DND-41 (cell line): ENCODE measurements around the gene ADK.
A peak's percentile ranks its signal among the peaks of the same experiment; 100 is the strongest.

ENCODE experiments used
- ATAC-seq: fragments of 200-7000 bp; cut with Tn5 transposase; 3 replicates; pipeline ENCODE4 v1.9.1; 2021; ENCODE audit warnings: low read depth; ENCODE audit not compliant: insufficient read depth
- DNase-seq: peaks from one replicate; pipeline ENCODE4 v3.0.0-alpha.2; 2020
- H2AFZ ChIP-seq: 2 replicates; pipeline ENCODE4 v1.6.0; 2012; ENCODE audit warnings: low read depth, low read length
- H3K27ac ChIP-seq: 2 replicates; pipeline ENCODE4 v1.5.1; 2012; ENCODE audit warnings: low read length, inconsistent platforms
- H3K27me3 ChIP-seq: fragments of 200-600 bp; sonication (generic); 2 replicates; pipeline ENCODE4 v1.6.0; 2012; ENCODE audit warnings: low read length, mild to moderate bottlenecking, inconsistent platforms; ENCODE audit not compliant: insufficient read depth, poor library complexity
- H3K36me3 ChIP-seq: 2 replicates; pipeline ENCODE4 v1.5.1; 2012; ENCODE audit warnings: low read length, inconsistent platforms; ENCODE audit not compliant: insufficient read depth
- H3K4me1 ChIP-seq: 2 replicates; pipeline ENCODE4 v1.5.1; 2012; ENCODE audit warnings: mild to moderate bottlenecking, low read length; ENCODE audit not compliant: insufficient read depth
- H3K4me2 ChIP-seq: 2 replicates; pipeline ENCODE4 v1.6.0; 2012; ENCODE audit warnings: mild to moderate bottlenecking, moderate library complexity, low read length, inconsistent platforms; ENCODE audit not compliant: insufficient read depth
- H3K4me3 ChIP-seq, 2 experiments: fragments of 200-600 bp in 1 of 2; shearing (Covaris generic) in 1 of 2; 2 replicates each; pipeline ENCODE4 v1.5.1; 2012 to 2016; ENCODE audit warnings: inconsistent platforms in 2 of 2, low read length in 2 of 2, mild to moderate bottlenecking in 2 of 2, low read depth in 1 of 2, moderate library complexity in 1 of 2
- H3K79me2 ChIP-seq: 2 replicates; pipeline ENCODE4 v1.6.0; 2012; ENCODE audit warnings: low read length, inconsistent platforms; ENCODE audit not compliant: insufficient read depth
- H3K9ac ChIP-seq: 2 replicates; pipeline ENCODE4 v1.6.0; 2012; ENCODE audit warnings: low read depth, mild to moderate bottlenecking, inconsistent platforms, low read length, moderate library complexity
- H3K9me3 ChIP-seq: 2 replicates; pipeline ENCODE4 v1.5.1; 2012; ENCODE audit warnings: low read length, moderate library complexity, mild to moderate bottlenecking, inconsistent platforms; ENCODE audit not compliant: insufficient read depth, severe bottlenecking
- H4K20me1 ChIP-seq: 2 replicates; pipeline ENCODE4 v1.6.0; 2012; ENCODE audit warnings: low read length; ENCODE audit not compliant: insufficient read depth
- CTCF ChIP-seq: IDR thresholded peaks from 2 replicates; pipeline ENCODE4 v1.5.1; 2012; ENCODE audit warnings: borderline replicate concordance, low read length, moderate library complexity, mild to moderate bottlenecking; ENCODE audit not compliant: poor library complexity, severe bottlenecking; ENCODE audit errors: extremely low read depth
- EZH2 ChIP-seq: IDR thresholded peaks from 3 replicates; pipeline ENCODE4 v1.6.1; 2012; ENCODE audit warnings: borderline replicate concordance, low read depth, mild to moderate bottlenecking, moderate library complexity, low read length, inconsistent platforms; ENCODE audit not compliant: severe bottlenecking

Gene ADK

GRCh38 chr10:74300666-74301065 is 149.6 kb downstream of the ADK start:
- DNase-seq (no peak), ATAC-seq (no peak)
- Histone ChIP-seq H3K4me2 (no peak overlapping the region), H3K4me3 (no peak overlapping the region), H3K36me3 (no peaks in the 10 kb centered on the region), H4K20me1 (no peaks in the 10 kb centered on the region), H3K9me3 (no peaks in the 10 kb centered on the region), H3K9ac (no peak overlapping the region), H3K79me2 (no peaks in the 10 kb centered on the region), H3K4me1 (no peaks in the 10 kb centered on the region), H3K27me3 (no peaks in the 10 kb centered on the region), H3K27ac (no peak overlapping the region), H2AFZ (no peak overlapping the region)
- TF ChIP-seq EZH2, result no peak
- no peak for TF ChIP-seq CTCF

GRCh38 chr10:74305730-74306129 is 154.7 kb downstream of the ADK start:
- no peaks in the 10 kb centered on the region for H3K36me3 ChIP-seq

GRCh38 chr10:74306227-74306982 is 155.4 kb downstream of the ADK start:
- H3K79me2 ChIP-seq, result no peaks in the 10 kb centered on the region
- TF ChIP-seq EZH2 (no peak), CTCF (no peak)
- H3K36me3 ChIP-seq, result no peaks in the 10 kb centered on the region
- H3K4me2 ChIP-seq, result no peak overlapping the region
- no peak overlapping the region for H3K4me3 ChIP-seq
- no peaks in the 10 kb centered on the region for H3K9me3 ChIP-seq
- no peak overlapping the region for H2AFZ ChIP-seq
- H3K27ac ChIP-seq, result no peak overlapping the region
- no peaks in the 10 kb centered on the region for H3K4me1 ChIP-seq
- H3K27me3 ChIP-seq, result no peaks in the 10 kb centered on the region
- ATAC-seq, result peak; percentile 64; the same call in 1 of the 3 replicates
- DNase-seq, result no peak
- no peak overlapping the region for H3K9ac ChIP-seq
- H4K20me1 ChIP-seq, result no peaks in the 10 kb centered on the region

More at GRCh38 chr10:74305730-74306129, 154.7 kb downstream of the ADK start:
- Histone ChIP-seq H3K4me1 (no peaks in the 10 kb centered on the region), H3K27ac (no peak overlapping the region), H3K27me3 (no peaks in the 10 kb centered on the region), H3K9me3 (no peaks in the 10 kb centered on the region), H3K4me2 (no peak overlapping the region), H2AFZ (no peak overlapping the region), H3K79me2 (no peaks in the 10 kb centered on the region), H4K20me1 (no peaks in the 10 kb centered on the region), H3K4me3 (no peak overlapping the region), H3K9ac (no peak overlapping the region)
- ATAC-seq, result no peak
- no peak for TF ChIP-seq CTCF
- TF ChIP-seq EZH2, result no peak
- no peak for DNase-seq
